ENCODE data around the gene ZKSCAN2. TPM values are rescaled to one million over a fixed set of nuclear protein-coding genes. Genes with fewer than 3 reads are reported as not detected.

Gene ZKSCAN2
- 1 to 10 TPM in 2 of 4 donors, under 1 TPM in 2; 0.54 to 5.1 (median 0.89) TPM for polyA plus RNA-seq
- long read RNA-seq, donor 1: 0 reads
- long read RNA-seq, donor 2, full-length matches to known transcripts: 2 of 2 reads
- long read RNA-seq, donor 2, partial matches to known transcripts: 0 of 2 reads
- long read RNA-seq, donor 2, other reads (novel, unspliced or antisense): 0 of 2 reads
- long read RNA-seq, donor 3, partial matches to known transcripts: 0 of 1 reads
- long read RNA-seq, donor 3, other reads (novel, unspliced or antisense): 0 of 1 reads
- long read RNA-seq, donor 4: 0 reads
- long read RNA-seq, donor 5: 0 reads
- long read RNA-seq, donor 6, partial matches to known transcripts: 0 of 1 reads
- long read RNA-seq, donor 6, other reads (novel, unspliced or antisense): 0 of 1 reads
- long read RNA-seq, donor 7, full-length matches to known transcripts: 1 of 1 reads
- long read RNA-seq, donor 7, partial matches to known transcripts: 0 of 1 reads
- long read RNA-seq, donor 7, other reads (novel, unspliced or antisense): 0 of 1 reads
- long read RNA-seq, donor 8: 0 reads
- long read RNA-seq, donor 9: 0 reads
- long read RNA-seq, donor 10, partial matches to known transcripts: 0 of 1 reads
- long read RNA-seq, donor 10, other reads (novel, unspliced or antisense): 0 of 1 reads

DNA sequence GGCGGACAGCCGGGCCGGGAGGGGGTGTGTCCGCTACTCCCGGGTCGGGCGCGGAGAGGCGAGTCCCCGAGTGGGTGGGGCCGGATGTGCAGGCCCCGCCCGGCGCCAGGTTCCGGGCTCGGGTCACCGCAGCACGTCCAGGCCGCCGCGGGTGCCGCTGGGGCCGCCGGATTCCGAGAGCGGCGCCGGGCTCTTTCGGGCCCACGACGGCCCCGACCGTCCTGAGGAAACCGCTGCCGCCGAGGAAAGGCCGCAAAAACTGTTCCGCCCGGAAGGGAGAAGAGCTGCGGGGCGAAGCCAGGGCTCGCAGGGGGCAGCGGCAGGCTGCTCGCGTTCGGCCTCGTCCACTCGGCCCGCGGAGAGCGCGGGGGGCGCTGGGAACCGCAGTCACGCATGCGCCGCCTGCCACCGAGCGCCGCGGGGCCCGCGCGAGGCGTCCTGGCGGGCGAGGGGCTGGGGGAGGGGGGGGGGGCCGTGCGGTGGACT is at the start of gene ZKSCAN2:
ZKSCAN2 (minus strand) TSS at position 376 of the 486 bp plus-strand sequence. CDS start 718 bp downstream, outside the sequence.
- peak within 1 kb of the TSS; percentile 64 to 91 (median 84) for H3K4me3 ChIP-seq (ENCODE audit: low read depth in 1 of 3, low read length in 3 of 3)
- no peaks in the 10 kb centered on the region for H3K27me3 ChIP-seq (ENCODE audit: control insufficient read depth in 3 of 3, insufficient read depth in 3 of 3, low read length in 3 of 3)
- WGBS, 3 donors: 0% methylated on average over 41 to 69 of the region's 69 CpGs
- peak; percentile 94 to 96 for DNase-seq
- H3K27ac ChIP-seq (ENCODE audit: low read depth in 1 of 3, low read length in 2 of 3): peak within 1 kb of the TSS; percentile 97 to 99 (median 98)
- no peaks in the 10 kb centered on the region for H3K9me3 ChIP-seq (ENCODE audit: control insufficient read depth in 2 of 2, insufficient read depth in 1 of 2, low read depth in 1 of 2, low read length in 1 of 2)
- H3K36me3 ChIP-seq (ENCODE audit: control insufficient read depth in 3 of 3, insufficient read depth in 2 of 3, low read depth in 1 of 3, low read length in 3 of 3): peaks cover 0 to 19% (median 2%) of the 10 kb centered on the region in 3 donors
- no peak for FAIRE-seq
- H3K4me1 ChIP-seq (ENCODE audit: control insufficient read depth in 3 of 3, insufficient read depth in 2 of 3, low read depth in 1 of 3, low read length in 2 of 3): peaks cover 7 to 11% (median 8%) of the 10 kb centered on the region in 3 donors

DNA sequence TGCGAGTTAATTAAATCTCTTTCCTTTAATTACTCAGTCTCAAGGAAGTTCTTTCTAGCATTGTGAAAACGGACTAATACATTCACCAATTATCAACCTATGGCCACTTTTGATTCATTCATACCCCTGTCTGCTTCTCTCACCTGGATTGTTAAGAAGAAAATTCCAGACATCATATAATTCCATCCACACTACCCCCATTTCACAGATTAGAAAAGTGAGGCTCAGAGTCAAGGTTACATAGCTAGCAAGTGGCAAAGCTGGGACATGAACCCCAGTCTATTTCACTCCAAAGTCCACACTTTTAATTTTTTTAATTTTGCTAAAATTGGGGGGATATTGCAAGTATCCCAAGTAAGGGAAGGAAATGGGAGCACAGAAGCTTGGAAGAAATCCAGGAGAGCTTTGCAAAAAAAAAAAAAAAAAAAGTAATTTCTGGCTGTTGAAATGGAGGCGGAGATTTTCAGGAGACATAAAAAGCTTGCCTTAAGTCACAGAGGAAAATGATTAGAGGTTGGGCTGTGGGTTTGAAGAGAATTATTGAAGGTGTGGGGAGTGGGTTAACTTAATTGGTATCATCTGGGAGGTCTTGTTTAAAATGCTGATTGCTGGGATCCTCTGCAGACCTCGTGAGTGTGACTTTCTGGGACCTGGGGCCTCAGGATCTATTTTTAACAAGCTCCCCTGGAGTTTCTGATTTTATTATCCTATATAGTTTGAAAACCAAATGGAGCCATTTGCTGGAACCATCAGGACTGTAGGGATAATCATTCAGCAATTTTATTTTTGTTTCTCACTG is 42.3 kb upstream of the ZKSCAN2 start:
- DNase-seq (no peak), FAIRE-seq (no peak)
- Histone ChIP-seq H3K27ac (ENCODE audit: low read depth in 1 of 3, low read length in 2 of 3) (no peak overlapping the region), H3K36me3 (ENCODE audit: control insufficient read depth in 3 of 3, insufficient read depth in 2 of 3, low read depth in 1 of 3, low read length in 3 of 3) (no peaks in the 10 kb centered on the region), H3K9me3 (ENCODE audit: control insufficient read depth in 2 of 2, insufficient read depth in 1 of 2, low read depth in 1 of 2, low read length in 1 of 2) (no peaks in the 10 kb centered on the region), H3K4me3 (ENCODE audit: low read depth in 1 of 3, low read length in 3 of 3) (no peak overlapping the region), H3K4me1 (ENCODE audit: control insufficient read depth in 3 of 3, insufficient read depth in 2 of 3, low read depth in 1 of 3, low read length in 2 of 3) (no peaks in the 10 kb centered on the region), H3K27me3 (ENCODE audit: control insufficient read depth in 3 of 3, insufficient read depth in 3 of 3, low read length in 3 of 3) (no peaks in the 10 kb centered on the region)
- 47 to 70% (median 56%) methylated on average over 4 of the region's 4 CpGs for WGBS, 3 donors

DNA sequence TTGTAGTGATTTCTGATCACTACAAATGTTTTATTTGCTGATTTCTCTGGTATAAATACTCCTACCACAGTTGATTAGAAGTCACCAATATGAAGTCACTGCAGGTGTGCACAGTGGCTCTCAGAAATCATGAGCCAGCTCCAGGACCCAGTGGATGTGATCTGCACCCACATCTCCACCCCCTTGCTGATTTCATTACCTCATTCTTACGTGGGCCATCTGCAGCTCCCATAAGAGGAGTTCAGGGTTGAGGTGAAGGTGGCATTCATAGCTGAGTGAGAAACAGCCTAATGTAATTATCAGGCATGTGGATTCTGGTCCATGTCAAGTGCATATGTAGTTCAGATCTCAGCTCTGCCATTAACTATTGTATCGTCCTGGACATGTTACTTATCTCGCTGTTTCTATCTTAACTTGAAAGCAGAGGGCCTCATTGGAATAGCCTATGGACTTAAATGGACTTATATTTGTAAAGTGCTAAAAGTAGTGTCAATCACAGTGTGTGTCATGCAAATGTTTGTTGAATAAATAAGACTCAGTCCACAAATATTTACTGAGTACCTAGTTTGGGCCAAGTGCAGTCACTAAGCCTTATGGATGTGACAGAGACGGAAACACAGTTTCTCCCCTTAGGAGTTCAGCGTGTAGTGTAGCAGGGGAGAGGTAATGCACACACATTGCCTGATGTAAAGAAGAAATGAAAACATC is 40.7 kb upstream of the ZKSCAN2 start:
- no peaks in the 10 kb centered on the region for H3K4me1 ChIP-seq (ENCODE audit: control insufficient read depth in 3 of 3, insufficient read depth in 2 of 3, low read depth in 1 of 3, low read length in 2 of 3)
- no peaks in the 10 kb centered on the region for H3K9me3 ChIP-seq (ENCODE audit: control insufficient read depth in 2 of 2, insufficient read depth in 1 of 2, low read depth in 1 of 2, low read length in 1 of 2)
- no peaks in the 10 kb centered on the region for H3K27me3 ChIP-seq (ENCODE audit: control insufficient read depth in 3 of 3, insufficient read depth in 3 of 3, low read length in 3 of 3)
- H3K36me3 ChIP-seq (ENCODE audit: control insufficient read depth in 3 of 3, insufficient read depth in 2 of 3, low read depth in 1 of 3, low read length in 3 of 3): no peaks in the 10 kb centered on the region
- no peak overlapping the region for H3K27ac ChIP-seq (ENCODE audit: low read depth in 1 of 3, low read length in 2 of 3)
- WGBS, 3 donors: 49 to 73% (median 58%) methylated on average over 5 of the region's 5 CpGs
- no peak overlapping the region for H3K4me3 ChIP-seq (ENCODE audit: low read depth in 1 of 3, low read length in 3 of 3)
- FAIRE-seq (no peak), DNase-seq (no peak)

- H3K9me3 ChIP-seq (ENCODE audit: control insufficient read depth in 2 of 2, insufficient read depth in 1 of 2, low read depth in 1 of 2, low read length in 1 of 2): no peaks in the 10 kb centered on the region
- 64 to 73% (median 66%) methylated on average over 6 of the region's 6 CpGs for WGBS, 3 donors
- no peaks in the 10 kb centered on the region for H3K36me3 ChIP-seq (ENCODE audit: control insufficient read depth in 3 of 3, insufficient read depth in 2 of 3, low read depth in 1 of 3, low read length in 3 of 3)
- FAIRE-seq (no peak), DNase-seq (no peak)
- H3K4me3 ChIP-seq (ENCODE audit: low read depth in 1 of 3, low read length in 3 of 3): no peak overlapping the region
- no peak overlapping the region for H3K27ac ChIP-seq (ENCODE audit: low read depth in 1 of 3, low read length in 2 of 3)
- H3K4me1 ChIP-seq (ENCODE audit: control insufficient read depth in 3 of 3, insufficient read depth in 2 of 3, low read depth in 1 of 3, low read length in 2 of 3): no peaks in the 10 kb centered on the region
- H3K27me3 ChIP-seq (ENCODE audit: control insufficient read depth in 3 of 3, insufficient read depth in 3 of 3, low read length in 3 of 3): no peaks in the 10 kb centered on the region
These were observed 39.6 kb upstream of the ZKSCAN2 start for GRCh38 chr16:25297151-25297787.

- WGBS, 3 donors: 29 to 58% (median 34%) methylated on average over 3 of the region's 3 CpGs
- Histone ChIP-seq H3K27ac (ENCODE audit: low read depth in 1 of 3, low read length in 2 of 3) (no peak overlapping the region), H3K4me1 (ENCODE audit: control insufficient read depth in 3 of 3, insufficient read depth in 2 of 3, low read depth in 1 of 3, low read length in 2 of 3) (no peaks in the 10 kb centered on the region), H3K9me3 (ENCODE audit: control insufficient read depth in 2 of 2, insufficient read depth in 1 of 2, low read depth in 1 of 2, low read length in 1 of 2) (no peaks in the 10 kb centered on the region), H3K4me3 (ENCODE audit: low read depth in 1 of 3, low read length in 3 of 3) (no peak overlapping the region), H3K36me3 (ENCODE audit: control insufficient read depth in 3 of 3, insufficient read depth in 2 of 3, low read depth in 1 of 3, low read length in 3 of 3) (no peaks in the 10 kb centered on the region), H3K27me3 (ENCODE audit: control insufficient read depth in 3 of 3, insufficient read depth in 3 of 3, low read length in 3 of 3) (no peaks in the 10 kb centered on the region)
- FAIRE-seq: no peak
- no peak for DNase-seq
These were observed 33.9 kb upstream of the ZKSCAN2 start for GRCh38 chr16:25291580-25291979.

DNA sequence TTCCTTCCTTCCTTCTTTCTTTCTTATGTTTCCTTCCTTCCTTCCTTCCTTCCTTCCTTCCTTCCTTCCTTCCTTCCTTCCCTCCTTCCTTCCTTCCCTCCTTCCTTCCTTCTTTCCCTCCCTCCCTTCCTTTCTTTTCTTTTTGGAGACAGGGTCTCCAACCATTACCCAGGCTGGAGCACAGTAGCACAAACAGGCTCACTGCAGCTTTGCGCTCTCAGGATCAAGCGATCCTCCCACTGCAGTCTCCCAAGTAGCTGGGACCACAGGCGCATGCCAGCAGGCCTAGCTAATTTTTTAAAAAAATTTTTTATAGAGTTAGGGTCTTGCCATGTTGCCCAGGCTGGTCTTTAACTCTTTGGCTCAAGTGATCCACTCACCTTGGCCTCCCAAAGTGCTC is 31.8 kb upstream of the ZKSCAN2 start:
- 94 to 97% (median 97%) methylated on average over 3 of the region's 3 CpGs for WGBS, 3 donors
- H3K27ac ChIP-seq (ENCODE audit: low read depth in 1 of 3, low read length in 2 of 3): no peak overlapping the region
- H3K36me3 ChIP-seq (ENCODE audit: control insufficient read depth in 3 of 3, insufficient read depth in 2 of 3, low read depth in 1 of 3, low read length in 3 of 3): no peaks in the 10 kb centered on the region
- no peak for DNase-seq
- H3K9me3 ChIP-seq (ENCODE audit: control insufficient read depth in 2 of 2, insufficient read depth in 1 of 2, low read depth in 1 of 2, low read length in 1 of 2): no peaks in the 10 kb centered on the region
- no peak overlapping the region for H3K4me3 ChIP-seq (ENCODE audit: low read depth in 1 of 3, low read length in 3 of 3)
- FAIRE-seq: no peak
- H3K27me3 ChIP-seq (ENCODE audit: control insufficient read depth in 3 of 3, insufficient read depth in 3 of 3, low read length in 3 of 3): no peaks in the 10 kb centered on the region
- H3K4me1 ChIP-seq (ENCODE audit: control insufficient read depth in 3 of 3, insufficient read depth in 2 of 3, low read depth in 1 of 3, low read length in 2 of 3): no peaks in the 10 kb centered on the region

- no peaks in the 10 kb centered on the region for H3K27me3 ChIP-seq (ENCODE audit: control insufficient read depth in 3 of 3, insufficient read depth in 3 of 3, low read length in 3 of 3)
- H3K4me3 ChIP-seq (ENCODE audit: low read depth in 1 of 3, low read length in 3 of 3): no peak overlapping the region
- H3K9me3 ChIP-seq (ENCODE audit: control insufficient read depth in 2 of 2, insufficient read depth in 1 of 2, low read depth in 1 of 2, low read length in 1 of 2): no peaks in the 10 kb centered on the region
- DNase-seq: no peak
- H3K36me3 ChIP-seq (ENCODE audit: control insufficient read depth in 3 of 3, insufficient read depth in 2 of 3, low read depth in 1 of 3, low read length in 3 of 3): no peaks in the 10 kb centered on the region
- no peak for FAIRE-seq
- no peak overlapping the region for H3K27ac ChIP-seq (ENCODE audit: low read depth in 1 of 3, low read length in 2 of 3)
- 73 to 81% (median 80%) methylated on average over 7 of the region's 7 CpGs for WGBS, 3 donors
- H3K4me1 ChIP-seq (ENCODE audit: control insufficient read depth in 3 of 3, insufficient read depth in 2 of 3, low read depth in 1 of 3, low read length in 2 of 3): no peaks in the 10 kb centered on the region
These were observed 21.8 kb upstream of the ZKSCAN2 start for GRCh38 chr16:25279491-25279890.
